GM12874 (cell line): Measurements from ENCODE around the gene NDST1.

ENCODE experiments used
- TF ChIP-seq, protein P1 (sequence below): IDR thresholded peaks from 2 replicates; pipeline ENCODE4 v1.5.1; 2011; ENCODE audit warnings: low read depth, mild to moderate bottlenecking, control low read depth, low read length, moderate library complexity; ENCODE audit not compliant: insufficient read depth

The NDST1 gene

DNA sequence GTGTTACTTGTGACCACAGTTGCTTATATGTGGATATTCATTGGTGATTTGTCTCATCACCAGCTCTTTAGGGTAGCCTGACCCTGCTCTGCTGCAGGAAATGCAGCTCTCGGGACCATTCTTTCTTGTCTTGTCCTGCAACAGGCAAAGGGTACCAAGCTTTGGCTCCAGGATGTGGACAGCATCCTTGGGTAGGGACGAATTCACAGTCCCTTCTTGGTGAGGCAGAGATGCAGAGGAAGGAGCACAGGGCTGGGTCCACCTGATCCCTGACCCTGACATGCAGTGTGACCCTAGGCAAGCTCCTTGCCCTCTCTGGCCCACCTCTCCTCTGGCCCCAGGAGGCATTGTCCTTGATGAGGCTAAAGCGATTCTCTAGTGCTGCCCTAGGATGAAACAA, 95.6 kb downstream of the NDST1 start:
- TF ChIP-seq, protein P1, sequence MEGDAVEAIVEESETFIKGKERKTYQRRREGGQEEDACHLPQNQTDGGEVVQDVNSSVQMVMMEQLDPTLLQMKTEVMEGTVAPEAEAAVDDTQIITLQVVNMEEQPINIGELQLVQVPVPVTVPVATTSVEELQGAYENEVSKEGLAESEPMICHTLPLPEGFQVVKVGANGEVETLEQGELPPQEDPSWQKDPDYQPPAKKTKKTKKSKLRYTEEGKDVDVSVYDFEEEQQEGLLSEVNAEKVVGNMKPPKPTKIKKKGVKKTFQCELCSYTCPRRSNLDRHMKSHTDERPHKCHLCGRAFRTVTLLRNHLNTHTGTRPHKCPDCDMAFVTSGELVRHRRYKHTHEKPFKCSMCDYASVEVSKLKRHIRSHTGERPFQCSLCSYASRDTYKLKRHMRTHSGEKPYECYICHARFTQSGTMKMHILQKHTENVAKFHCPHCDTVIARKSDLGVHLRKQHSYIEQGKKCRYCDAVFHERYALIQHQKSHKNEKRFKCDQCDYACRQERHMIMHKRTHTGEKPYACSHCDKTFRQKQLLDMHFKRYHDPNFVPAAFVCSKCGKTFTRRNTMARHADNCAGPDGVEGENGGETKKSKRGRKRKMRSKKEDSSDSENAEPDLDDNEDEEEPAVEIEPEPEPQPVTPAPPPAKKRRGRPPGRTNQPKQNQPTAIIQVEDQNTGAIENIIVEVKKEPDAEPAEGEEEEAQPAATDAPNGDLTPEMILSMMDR = no peak

DNA sequence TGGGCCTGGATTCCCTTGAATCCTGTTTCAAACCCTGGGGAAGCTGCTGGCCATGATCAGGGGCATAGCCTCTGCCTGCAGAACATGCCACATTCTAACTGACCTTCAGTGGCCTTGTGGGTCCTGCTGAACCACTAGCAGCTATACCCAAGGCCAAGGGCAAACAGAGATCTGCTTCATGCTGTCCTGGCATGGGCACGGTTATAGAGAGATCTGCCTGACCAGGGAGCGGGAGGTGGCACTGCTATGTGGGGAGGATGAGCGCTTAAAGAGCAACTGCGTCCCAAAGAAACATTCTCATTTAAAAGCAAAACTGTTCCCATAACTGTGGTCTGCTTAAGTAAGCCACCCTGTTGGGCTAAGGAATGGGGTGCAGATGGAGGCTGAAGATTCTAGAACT, 96.1 kb downstream of the NDST1 start:
- TF ChIP-seq, protein P1 = no peak

DNA sequence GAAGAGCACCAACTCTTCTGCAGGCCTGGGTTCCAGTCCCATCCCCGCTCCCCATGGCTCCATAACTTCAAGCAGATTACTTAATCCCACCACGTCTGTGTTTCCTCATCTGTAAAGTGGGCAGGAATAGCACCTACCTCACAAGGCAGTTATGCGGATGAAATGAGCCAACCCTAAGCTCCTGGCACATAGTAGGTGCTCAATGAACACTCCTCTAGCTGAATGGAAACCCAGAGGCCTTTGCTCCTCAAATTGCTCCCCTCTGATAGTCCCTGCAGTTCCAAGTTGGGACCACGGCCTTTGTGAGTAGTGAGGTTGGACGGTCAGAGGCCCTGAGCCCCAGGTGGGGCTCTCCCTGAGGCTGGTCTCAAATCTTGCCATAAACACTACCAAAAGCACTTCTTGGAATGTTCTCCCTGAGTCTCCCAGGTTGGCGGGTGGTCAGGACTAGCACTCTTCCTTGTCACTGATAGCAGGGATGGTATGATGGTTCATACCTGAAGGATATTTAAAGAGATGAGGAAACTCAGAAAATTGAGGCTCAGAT, 97.0 kb downstream of the NDST1 start:
- TF ChIP-seq, protein P1 = no peak

DNA sequence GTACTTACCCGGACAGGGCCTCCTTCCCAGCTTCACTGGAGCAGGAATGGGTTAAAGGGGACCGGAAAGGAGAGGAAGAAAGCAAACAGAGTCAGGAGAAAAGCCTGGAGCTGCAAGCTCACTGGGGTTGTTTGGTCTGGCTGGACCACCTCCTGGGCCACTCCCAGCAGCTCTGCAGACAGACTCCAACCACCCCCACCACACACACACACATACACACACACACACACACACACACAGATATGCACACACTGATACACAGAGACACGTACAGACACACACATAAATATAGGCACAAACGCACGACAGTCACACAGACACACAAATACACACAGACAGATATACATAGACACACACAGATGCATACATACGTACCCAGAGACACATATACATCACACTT, 97.6 kb downstream of the NDST1 start:
- TF ChIP-seq, protein P1 = no peak

DNA sequence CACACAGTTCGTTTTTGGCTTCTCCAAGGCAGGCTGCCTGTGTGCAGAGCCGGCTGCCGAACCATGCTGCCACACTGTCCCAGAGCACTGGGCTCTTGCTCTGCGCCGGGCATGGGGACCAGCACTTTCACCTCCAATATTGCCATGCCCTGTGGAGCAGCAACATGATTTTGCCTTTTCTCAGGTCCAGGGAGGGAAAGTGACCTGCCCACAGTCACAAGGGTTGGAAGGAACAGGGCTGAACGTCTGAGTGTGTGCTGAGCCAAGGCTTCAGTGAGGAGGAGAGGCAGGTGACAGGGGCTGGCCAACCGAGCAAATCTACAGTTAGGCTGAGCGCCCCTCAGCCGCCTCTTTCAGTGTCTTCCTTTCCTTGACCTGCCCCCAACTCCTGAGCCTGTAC, 98.5 kb downstream of the NDST1 start:
- TF ChIP-seq, protein P1 = no peak

DNA sequence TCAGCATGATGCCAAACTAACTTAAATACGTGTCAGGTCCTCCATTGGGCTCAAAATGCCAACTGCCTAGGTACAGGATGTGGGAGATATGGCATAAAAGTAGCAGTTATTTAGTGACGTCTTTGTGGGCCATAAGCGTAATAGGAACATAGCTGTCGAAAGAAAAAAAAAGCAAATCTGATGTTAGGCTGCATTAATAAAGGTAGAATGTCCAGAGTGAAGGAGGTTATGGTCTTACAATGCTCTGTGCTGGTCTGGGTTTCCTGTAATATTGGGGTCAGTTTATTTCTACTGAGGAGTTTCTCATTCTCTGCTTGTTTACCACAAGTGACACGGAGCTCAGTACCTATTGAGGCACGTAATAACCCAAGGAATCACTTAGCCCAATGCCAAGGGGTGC, 99.2 kb downstream of the NDST1 start:
- TF ChIP-seq, protein P1 = no peak
